Hippocampal formation (tissue), 2 donors: ENCODE results near the gene TTBK2.
"Not testable (repeated sequence)": the region's sequence is repeated elsewhere in the genome, so short reads cannot be mapped to it uniquely, and the experiment has no call there.

Experiments used
- DNase-seq, 2 donors: peaks; one replicate each; lab custom pipeline; 2025; lab: John Stamatoyannopoulos, UW

The TTBK2 gene

DNA sequence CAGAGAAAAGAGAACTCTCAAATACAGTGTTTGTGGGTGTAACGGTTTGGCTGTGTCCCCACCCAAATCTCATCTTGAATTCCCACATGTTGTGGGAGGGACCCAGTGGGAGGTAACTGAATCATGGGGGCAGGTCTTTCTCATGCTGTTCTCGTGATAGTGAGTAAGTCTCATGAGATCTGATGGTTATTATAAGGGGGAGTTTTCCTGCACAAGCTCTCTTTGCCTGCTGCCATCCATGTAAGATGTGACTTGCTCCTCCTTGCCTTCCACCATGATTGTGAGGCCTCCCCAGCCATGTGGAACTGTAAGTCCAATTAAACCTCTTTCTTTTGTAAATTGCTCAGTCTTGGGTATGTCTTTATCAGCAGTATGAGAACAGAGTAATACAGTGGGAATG is 158.8 kb downstream of the TTBK2 start:
- DNase-seq = not testable (repeated sequence)

DNA sequence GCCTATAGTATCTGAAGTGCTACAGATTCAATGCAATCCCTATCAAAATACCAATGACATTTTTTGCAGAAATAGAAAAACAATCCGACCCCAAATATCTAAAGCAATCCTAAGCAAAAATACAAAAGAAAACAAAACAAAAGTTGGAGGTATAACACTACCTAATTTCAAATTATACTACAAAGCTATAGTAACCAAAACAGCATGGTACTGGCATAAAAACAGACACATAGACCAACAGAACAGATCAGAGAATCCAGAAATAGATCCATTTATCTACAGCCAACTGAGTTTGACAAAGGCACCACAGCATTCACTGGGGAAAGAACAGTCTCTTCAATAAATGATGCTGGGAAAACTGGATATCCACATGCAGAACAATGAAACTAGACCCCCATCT is 159.8 kb downstream of the TTBK2 start:
- DNase-seq = no peak

DNA sequence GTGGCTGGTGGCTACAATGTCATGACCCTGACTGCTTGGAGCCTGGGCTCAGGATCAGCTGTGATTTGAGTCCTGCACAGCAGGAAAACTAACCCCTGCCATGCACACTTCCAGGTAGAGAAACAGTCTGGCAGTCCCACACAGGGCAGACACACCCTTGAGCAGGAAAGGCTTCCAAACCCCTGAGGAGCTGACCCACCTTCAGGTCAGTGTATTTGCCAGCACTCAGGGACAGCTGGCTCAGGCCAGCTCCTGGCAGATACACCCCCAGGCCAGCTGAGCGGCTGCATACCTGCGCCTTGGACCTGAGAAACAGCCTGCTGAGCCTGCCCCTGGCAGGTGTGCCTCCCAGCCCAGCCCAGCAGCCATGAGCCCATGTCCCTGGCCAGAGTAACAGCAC is 161.5 kb downstream of the TTBK2 start:
- DNase-seq = no peak

GRCh38 chr15:42750306-42750705 is 170.3 kb downstream of the TTBK2 start:
- DNase-seq = no peak

DNA sequence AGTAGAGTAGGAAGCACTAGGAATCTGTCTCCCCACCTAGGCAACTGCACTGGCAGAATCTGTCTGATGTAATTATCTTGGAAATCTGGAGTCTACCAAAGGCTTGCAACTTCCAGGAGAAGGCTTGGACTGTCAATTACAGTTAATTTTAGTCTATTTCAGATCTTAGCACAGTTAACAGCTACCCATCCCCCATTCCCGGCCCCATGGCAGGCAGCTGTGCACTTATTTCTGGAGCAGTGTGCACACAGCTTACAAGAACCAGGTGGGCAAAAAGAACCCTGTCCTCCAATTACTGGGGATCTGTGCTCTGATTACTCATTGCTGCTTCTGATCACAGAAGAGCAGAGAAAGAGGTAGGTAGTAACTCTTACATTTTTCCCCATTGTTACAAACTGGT is 171.3 kb downstream of the TTBK2 start:
- no peak for DNase-seq

- no peak for DNase-seq
Observed at GRCh38 chr15:42744195-42744594, 176.4 kb downstream of the TTBK2 start.

DNA sequence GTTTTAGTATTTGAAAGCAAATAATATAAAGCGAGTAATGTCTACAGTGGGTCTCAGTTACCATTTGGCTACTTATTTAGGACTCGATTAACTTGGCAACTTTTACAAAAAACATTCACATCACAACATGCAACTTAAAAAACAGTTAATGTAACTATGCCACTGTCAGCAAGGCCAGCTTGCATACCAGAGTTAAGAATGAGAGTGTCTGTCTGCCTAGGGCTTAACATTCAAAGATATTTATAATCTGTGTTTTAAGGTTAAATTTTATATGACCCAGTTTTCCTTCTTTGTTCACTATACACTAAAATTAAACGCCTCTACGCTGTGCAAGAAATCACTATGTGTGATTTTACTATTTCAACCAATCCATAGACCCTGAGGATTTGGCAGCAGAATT is 178.4 kb downstream of the TTBK2 start:
- DNase-seq = no peak

DNA sequence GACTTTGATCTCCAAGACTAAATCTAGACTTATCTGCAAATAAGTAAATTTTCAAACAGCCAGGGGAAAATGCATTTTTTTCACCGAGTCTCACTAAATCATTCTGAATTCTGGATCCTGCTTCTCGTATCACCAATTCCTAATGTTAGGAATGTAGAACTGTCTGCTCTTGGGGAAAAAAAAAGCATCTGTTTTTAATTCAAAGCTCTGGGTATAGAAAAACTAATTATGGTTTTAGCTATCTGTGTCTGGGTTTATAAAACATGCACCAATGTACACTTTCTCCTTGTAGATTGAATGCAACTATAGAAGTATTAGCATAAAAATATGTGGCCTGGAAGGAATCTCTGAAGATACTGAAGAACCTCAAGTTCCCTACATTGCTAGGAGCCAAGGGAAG is 178.9 kb downstream of the TTBK2 start:
- no peak for DNase-seq

- DNase-seq = no peak
Observed at GRCh38 chr15:42737529-42738328, 182.8 kb downstream of the TTBK2 start.

GRCh38 chr15:42736793-42737528 is 183.6 kb downstream of the TTBK2 start, which contains the start of gene CDAN1:
TSS of gene CDAN1 (minus strand) at chr15:42737128. CDS start at chr15:42737102, 26 bp downstream.
- peak; percentile 64 to 89 for DNase-seq

DNA sequence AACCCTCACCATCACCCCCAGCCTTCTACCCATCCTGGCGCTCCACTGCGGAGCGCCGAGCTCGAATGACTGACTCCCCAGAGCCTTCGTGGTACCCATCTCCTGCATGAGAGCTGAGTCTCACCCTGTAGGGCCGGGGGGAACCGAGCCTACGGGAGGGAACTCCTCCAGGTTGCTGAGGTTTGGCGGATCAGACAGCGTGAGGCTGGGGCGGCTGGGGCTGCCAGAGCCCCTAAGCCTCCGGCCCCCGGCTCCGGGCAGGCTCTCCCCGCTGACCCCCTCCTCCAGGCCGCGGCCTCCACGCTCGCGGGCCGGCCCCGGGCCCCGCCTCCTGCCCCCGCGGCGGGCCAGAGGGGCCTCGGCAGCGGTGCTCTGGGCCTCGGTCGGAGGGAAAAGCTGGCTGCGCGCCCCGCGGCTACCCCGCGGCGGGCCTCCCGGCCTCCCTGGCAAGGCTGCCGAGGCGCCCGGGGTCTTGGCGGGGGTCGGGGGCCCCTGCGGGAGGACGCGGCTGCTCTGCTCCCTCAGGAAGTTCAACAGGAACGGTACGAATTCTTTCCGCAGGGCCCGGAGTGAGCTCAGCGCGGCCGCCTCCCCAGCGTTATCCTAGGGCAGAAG is 184.3 kb downstream of the TTBK2 start:
- DNase-seq = no peak

DNA sequence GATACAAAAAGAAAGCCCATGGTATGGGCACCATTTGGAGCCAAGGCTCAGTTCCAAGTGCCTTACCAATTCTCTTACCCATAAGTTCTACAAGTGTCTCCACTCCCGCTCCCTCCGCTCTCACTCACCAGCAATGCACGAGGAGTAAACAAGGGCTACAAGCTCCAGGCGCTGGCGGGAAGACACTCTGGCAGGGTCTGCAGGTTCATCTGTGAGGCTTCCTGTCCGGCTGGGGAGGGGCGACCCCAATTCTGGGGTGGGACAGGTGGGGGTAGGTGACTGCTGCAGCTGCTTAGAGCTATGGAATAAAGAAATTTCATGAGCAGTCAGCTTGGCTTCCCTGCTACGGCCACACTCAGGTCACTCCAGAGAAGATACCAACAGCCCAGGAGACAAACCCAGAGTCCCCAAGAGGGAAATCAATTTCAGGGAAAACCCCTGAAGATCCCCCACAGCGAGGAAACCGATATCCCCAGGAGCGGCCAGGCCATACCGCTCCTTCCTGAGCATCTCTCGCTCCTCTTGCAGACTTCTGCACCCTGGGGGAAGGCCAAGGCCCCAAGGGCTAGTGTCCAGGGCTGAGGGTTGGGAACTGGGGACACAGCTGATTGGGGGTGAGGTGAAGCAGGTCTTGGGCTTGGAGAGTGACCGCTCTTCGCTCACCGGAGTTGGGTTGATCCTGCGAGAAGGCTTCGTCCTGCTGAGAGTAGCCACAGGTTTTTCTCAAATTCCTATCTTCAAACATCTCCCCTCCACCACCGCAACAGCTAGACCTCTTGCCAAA is 185.0 kb downstream of the TTBK2 start:
- no peak for DNase-seq

DNA sequence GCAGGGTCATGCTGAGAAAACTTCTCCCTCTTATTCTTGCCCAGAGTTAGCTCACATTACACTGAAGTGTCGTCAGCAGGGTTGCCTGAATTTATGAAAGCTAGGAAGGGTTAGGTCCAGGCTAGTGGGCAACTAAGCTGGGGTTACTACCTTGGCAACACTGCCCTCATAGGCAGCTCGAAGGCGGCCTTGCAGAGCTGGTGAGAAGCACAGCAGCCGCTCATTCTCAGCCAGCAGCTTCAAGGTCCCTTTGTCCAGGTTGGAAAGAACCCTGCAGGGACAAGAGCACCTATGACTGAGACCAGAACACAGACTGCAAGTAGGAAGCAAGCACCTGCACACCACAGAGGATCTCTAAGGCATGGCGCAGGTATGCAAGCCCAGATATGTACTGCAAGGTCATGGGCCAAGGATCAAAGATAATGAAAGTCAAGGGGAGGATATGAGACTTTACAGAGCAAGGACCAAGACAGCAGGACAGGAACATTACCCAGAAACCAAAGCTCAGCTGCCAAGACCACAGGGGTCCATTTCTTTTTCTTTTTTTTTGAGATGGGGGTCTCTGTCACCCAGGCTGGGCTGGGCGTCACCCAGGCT is 186.4 kb downstream of the TTBK2 start:
- DNase-seq = no peak

DNA sequence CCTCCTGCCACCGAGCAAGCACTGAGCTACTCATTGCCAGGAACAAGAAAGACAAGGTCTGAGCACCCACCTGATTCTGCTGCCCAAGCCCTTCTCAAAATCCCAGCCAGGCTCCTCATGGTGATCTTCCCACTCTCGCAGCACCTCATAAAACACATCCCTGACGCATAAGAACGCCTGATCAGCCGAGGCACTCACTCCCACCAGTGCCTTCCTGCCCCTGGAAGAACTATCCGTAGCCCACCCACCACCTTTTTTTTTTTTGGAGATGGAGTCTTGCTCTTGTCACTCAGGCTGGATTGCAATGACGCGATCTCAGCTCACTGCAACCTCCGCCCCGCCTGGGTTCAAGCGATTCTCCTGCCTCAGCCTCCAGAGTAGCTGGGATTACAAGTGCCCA is 187.6 kb downstream of the TTBK2 start:
- no peak for DNase-seq

GRCh38 chr15:42732095-42732827 is 188.3 kb downstream of the TTBK2 start:
- no peak for DNase-seq

DNA sequence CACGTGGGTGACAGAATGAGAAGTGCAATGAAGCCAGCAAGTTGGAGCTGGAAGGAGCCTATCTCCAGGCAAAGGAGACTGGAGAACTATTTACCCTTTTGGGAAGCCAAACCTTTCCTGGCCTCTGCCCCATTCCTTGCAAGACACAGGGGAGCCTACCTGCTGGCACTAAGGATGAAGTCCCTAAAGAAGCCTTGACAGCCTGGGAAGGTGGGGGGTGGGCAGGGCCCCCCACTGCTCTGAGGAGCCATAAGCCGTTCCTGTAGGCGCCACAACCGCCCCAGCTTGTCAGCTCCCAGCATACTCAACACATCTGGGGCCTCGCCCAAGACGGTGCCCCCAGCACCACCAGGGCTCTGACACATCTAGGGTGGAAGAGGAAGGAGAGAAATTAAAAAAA is 189.1 kb downstream of the TTBK2 start:
- no peak for DNase-seq

- DNase-seq = no peak
Observed at GRCh38 chr15:42730536-42730935, 190.0 kb downstream of the TTBK2 start.

- DNase-seq = no peak
Observed at GRCh38 chr15:42730135-42730534, 190.4 kb downstream of the TTBK2 start.

- no peak for DNase-seq
Observed at GRCh38 chr15:42729409-42729808, 191.2 kb downstream of the TTBK2 start.

- no peak for DNase-seq
Observed at GRCh38 chr15:42728972-42729371, 191.6 kb downstream of the TTBK2 start.

DNA sequence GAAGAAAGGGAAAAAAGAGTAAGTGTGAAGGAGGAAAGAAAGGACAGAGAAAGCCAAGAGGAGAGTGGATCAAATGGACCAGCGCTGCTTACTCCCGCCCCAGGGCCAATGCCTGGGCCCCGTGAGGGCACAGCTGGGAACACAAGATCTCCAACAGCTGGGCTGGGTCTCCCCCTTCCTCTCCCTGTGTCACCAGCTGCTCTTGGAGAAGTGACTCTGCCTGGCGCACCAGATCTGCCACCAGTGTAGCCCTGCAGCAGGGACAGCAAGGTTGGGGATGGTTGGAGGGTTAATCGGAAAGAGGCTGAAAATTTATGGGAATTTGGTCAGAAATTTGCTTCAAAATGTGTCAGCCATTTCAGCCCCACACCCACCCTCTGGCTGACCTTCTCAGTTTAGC is 192.0 kb downstream of the TTBK2 start:
- DNase-seq = peak in 1 of 2 donors; percentile 37
